NCI-H1930 (cell line): ENCODE data around the gene PPL.
"Not testable (repeated sequence)": the region's sequence is repeated elsewhere in the genome, so short reads cannot be mapped to it uniquely, and the experiment has no call there.

Experiments
- DNase-seq, 2 experiments: peaks; one replicate each; lab custom pipeline; 2025; lab: John Stamatoyannopoulos, UW

PPL gene

DNA sequence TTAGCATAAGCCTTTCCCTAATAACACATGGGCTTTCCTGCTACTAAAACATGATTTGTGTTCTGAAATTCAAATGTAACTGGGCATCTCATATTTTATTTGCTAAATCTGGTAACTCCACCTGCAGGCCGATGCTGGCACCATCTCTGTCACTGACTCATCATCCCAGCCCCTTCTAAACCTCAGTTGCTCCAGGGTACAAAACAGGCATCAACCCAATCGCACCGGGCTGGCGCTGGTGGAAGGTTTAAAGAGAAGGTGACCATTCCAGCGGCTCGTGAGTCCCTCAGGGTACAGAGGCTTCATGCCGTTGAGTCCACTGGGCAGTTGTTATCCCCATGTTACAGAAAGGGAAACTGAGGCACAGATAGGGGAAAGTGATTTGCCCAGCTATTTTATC, 27.1 kb downstream of the PPL start:
- no peak for DNase-seq

GRCh38 chr16:4908854-4909401, 28.0 kb downstream of the PPL start:
- no peak for DNase-seq

GRCh38 chr16:4904942-4905615, 31.9 kb downstream of the PPL start:
- DNase-seq = no peak

GRCh38 chr16:4904108-4904941, 32.6 kb downstream of the PPL start:
- DNase-seq = no peak

DNA sequence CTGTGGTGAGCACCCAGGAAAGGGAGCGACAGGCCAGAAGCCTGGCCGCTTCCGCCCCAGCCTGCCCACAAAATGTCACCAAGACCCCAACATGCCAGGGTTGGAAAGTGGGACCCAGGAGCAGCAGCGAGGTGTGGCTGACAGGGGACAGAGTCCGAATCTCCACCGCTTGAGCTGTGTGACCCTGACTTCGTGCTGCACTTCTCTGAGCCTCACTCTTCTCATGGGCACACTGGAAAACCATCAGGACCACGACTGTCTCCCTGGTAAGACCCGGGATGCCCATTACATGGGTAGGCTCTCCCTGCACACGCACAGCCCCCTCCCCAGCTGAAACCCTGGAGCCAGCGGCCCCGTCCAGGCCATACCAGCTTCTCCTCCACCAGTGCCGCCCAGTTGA, 34.9 kb downstream of the PPL start:
- no peak for DNase-seq

DNA sequence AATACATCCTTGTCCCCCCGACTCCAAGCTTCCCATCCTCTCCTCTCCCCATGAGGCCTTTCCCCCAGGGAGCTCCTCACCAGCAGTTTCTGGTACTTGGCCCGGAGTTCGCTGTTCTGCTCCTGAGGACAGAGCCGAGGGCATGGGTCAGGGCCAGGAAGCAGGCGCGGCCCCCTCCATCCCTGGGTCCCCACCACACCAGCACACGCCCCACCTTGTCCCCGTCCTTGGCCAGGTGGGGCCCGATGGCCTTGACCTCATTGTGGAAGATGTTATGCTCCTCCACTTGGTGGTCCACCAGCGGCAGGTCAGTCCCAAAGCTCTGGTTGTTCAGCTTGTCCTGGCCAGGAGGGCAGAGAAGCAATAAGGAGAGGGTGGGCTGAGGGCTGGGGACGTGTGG, 36.2 kb downstream of the PPL start:
- DNase-seq = no peak

DNA sequence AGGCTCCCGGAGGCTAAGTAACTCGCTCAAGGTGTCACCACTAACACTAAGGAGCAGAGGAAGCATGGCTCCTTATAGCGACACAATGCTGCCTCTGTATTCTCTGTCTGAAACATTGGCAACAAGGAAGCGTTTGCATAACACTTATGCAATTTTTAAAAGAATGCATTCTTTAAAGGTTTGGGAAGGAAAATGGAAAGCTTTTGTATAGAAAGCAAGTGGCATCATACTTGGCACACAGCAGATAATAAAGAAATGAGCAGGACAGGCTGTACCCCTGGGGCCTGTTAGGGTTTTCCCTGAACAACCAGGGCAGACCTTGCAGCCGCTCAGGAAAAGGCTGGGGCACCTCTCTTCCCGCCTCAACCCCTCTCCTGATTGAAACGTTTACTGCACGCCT, 36.9 kb downstream of the PPL start:
- no peak for DNase-seq

- no peak for DNase-seq
Observed at GRCh38 chr16:4899474-4899846, 37.5 kb downstream of the PPL start.

DNA sequence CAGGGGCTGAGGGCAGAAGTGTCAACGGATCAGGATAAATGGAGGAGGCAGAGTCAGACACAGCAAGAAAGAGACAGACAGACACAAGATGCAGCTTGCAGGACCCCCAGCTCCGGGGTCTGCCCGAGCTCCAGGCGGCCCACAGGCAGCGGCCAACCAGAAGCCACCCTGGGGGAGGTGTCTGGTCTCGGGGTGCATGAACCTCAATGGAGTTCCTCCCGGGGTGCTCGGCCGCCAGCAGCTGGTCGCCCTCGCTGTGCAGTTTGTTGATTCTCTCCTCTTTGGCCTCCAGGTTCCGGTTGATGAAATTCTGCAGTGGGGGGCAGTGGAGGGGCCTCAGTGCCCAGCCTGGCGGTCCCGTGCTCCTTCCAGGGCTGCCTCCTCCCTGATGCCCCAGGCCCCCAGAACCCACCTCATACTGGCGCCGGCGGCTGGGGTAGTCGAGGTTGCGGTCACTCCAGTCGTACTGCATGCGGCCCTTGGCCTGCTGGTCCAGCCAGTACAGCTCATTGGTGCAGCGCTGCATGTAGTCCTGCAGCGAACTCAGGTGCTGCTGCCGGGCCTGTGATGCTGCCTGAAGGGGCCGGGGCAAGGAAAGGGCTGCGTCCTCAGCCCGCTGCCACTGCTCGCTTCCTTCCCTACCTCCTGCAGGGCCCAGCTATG, 38.0 kb downstream of the PPL start:
- DNase-seq = no peak

GRCh38 chr16:4897328-4897727, 39.6 kb downstream of the PPL start:
- DNase-seq = no peak

DNA sequence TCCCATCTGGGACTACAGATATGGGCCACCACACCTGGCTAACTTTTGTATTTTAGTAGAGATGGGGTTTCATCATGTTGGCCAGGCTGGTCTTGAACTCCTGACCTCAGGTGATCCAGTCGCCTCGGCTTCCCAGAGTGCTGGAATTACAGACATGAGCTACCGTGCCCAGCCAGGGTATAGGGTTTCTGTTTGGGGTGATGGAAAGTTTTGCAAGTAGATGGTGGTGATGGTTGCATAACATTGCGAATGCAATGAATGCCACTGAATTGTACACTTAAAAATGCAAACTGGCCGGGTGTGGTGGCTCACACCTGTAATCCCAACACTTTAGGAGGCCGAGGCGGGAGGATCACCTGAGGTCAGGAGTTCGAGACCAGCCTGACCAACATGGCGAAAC, 40.2 kb downstream of the PPL start:
- not testable (repeated sequence) for DNase-seq

DNA sequence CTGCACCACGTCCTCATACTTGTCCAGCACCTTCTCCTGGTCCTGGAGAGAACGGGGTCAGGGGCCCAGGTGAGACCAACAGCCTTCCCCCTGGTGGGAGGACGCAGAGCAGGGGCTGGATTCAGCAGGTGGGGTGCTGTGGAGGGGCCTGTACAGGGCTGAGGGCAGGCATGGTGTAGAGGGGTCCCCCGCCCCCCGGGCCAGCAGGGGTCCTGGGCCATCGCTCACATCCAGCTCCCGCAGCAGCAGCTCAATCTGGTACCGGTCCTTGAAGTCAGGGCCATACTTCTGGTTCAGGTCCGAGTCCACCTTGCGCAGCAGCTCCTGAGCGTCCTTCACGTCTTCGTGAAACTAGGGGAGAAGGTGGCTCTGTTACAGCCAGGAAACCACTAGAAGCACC, 41.6 kb downstream of the PPL start:
- no peak for DNase-seq

- no peak for DNase-seq
Observed at GRCh38 chr16:4894276-4895150, 42.4 kb downstream of the PPL start.

DNA sequence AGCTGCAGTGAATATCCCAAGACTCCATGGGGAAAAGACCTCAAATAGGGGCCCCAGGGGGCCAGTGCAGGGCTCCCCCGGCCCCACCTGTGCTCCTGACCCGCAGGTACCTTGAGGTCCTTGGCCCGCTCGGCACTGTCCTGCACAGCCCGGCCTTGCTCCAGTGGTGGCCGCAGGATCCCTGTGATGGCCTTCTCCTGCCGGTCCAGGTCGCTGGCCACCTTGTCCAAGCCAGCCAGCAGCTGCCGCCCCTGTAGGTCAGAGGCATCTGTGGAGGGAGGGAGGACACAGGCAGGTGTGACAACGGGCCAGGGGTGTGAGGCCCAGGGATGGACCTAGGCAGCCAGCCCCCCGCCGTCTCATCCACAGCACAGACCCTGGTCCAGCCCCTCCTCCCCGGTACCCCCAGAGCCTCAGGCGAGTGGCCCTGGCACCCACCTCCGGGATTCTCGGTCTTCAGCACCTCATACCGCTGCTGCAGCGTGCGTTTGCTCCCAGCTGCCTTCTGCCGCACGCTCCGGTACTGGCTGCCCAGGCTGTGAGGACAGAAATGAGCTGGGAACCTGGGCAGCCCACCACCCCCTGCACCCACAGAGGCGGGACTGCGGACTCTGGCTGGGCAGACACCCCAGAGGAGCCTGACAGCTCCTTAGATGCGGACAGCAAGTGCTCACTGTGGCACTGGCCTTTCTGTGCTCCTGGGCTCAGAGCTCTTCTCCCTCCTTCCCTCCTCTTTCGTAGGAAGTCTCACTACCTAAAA, 43.7 kb downstream of the PPL start:
- DNase-seq = no peak

GRCh38 chr16:4892361-4893102, 44.4 kb downstream of the PPL start:
- DNase-seq = no peak

DNA sequence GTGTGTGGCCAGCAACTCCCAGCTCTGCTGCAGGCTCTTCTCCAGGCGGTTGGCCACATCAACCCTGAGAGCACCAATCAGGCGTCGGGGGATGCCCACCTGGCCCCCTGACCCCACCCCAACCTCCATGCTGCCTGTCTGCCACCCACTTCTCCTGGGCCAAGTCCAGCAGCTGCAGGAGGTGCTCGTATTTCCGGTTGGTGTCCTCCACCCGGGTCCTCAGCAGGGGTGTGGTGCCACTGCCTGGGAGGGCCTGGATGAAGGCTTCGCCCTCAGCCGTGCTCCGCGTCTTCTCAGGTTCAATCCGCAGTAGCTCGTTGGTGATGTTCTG, 45.1 kb downstream of the PPL start:
- DNase-seq = no peak

- no peak for DNase-seq
Observed at GRCh38 chr16:4891097-4891885, 45.7 kb downstream of the PPL start.

DNA sequence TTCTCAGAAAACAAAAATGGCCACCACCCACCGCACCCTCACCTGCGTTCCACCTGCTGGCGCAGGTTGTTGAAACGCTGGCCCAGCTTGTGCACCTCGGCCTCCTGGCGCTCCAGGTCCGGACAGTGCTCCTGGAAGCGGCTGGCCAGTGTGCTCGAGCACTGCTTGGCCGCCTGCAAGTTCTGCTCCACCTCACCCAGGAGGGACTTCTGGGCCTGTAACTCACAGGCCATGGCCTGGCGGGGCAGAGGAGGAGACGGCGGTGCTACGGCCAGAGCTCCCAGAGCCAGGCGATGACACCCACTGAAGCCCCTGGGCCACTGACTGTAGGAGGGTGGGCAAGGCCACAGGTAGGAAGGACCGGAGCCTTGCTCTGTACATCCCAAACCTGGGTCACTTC, 46.3 kb downstream of the PPL start:
- no peak for DNase-seq

DNA sequence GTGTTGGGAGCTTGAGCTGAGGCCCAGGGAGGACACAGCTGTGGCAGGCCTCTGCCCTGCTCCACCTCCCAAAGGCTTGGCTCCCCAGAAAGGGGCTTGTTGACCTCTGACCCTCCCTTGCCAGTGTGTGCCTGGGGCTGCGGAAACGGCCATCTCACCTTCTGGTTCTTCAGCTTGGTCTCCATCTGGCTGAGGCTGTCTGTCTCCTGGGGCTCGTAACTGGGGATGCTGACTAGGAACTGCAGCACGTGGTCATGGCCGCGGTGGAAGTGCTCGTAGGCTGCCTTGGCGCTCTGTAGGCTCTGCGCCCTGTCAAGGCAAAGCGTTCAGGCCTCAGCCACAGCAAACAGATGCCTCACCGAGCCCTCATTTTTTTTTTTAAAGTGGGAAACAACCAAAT, 46.9 kb downstream of the PPL start:
- no peak for DNase-seq
